Tibial nerve (tissue), 4 donors: ENCODE results near the gene ZNF714.

ENCODE experiments used
- CTCF ChIP-seq, 5 experiments: fragments of 200-600 bp in 3 of 5; fragments of 450-650 bp in 2 of 5; sonication (generic) in 3 of 5; IDR thresholded peaks; one replicate each; pipeline ENCODE4 v1.5.1; 2016 to 2019; ENCODE audit warnings: antibody characterized with exemption in 5 of 5, mild to moderate bottlenecking in 3 of 5, moderate library complexity in 2 of 5
- EP300 ChIP-seq, 2 donors: sonication (generic); formaldehyde crosslinking; IDR thresholded peaks; one replicate each; pipeline ENCODE4 v1.6.1; 2017; ENCODE audit warnings: antibody characterized with exemption in 2 of 2, mild to moderate bottlenecking in 1 of 2

GRCh38 chr19:21135433-21135832 lies 53.4 kb downstream of the ZNF714 start:
- TF ChIP-seq CTCF (IDR thresholded peaks at IDR 0.05) (no peak), EP300 (IDR thresholded peaks at IDR 0.05) (no peak)
